K562 (cell line): ENCODE data around the gene LMAN1L.

Experiments
- CREB3 ChIP-seq: fragments of 450-650 bp; conservative IDR thresholded peaks from 2 replicates; pipeline ENCODE4 v1.6.1; 2016; ENCODE audit warnings: missing genetic modification characterization, low read depth, mild to moderate bottlenecking, missing compliant biosample characterization, moderate library complexity
- ELF2 ChIP-seq: fragments of 250-450 bp; sonication (Bioruptor Pico); IDR thresholded peaks from 2 replicates; pipeline ENCODE4 v1.5.0; 2021; ENCODE audit warnings: mild to moderate bottlenecking
- GTF2F1 ChIP-seq: IDR thresholded peaks from 2 replicates; pipeline ENCODE4 v1.6.1; 2011; ENCODE audit warnings: low read depth, low read length, improper control_type of control experiment
- HDAC2 ChIP-seq: fragments of 450-650 bp; IDR thresholded peaks from 2 replicates; pipeline ENCODE4 v1.6.1; 2016; ENCODE audit warnings: mild to moderate bottlenecking
- NFIC ChIP-seq: fragments of 450-650 bp; IDR thresholded peaks from 2 replicates; pipeline ENCODE4 v1.6.1; 2017; ENCODE audit warnings: mild to moderate bottlenecking, inconsistent platforms
- POLR2A ChIP-seq: fragments of 450-650 bp; conservative IDR thresholded peaks from 2 replicates; pipeline ENCODE4 v1.6.1; 2016
- TRIM28 ChIP-seq: fragments of 450-650 bp; IDR thresholded peaks from 2 replicates; pipeline ENCODE4 v1.6.1; 2017
- ZNF146 ChIP-seq: IDR thresholded peaks from one replicate; pipeline ENCODE4 v1.6.1; 2018; ENCODE audit warnings: missing compliant biosample characterization; ENCODE audit not compliant: unreplicated experiment
- ZNF24 ChIP-seq: fragments of 450-650 bp; IDR thresholded peaks from 2 replicates; pipeline ENCODE4 v1.6.1; 2016
- ZNF274 ChIP-seq: IDR thresholded peaks from 2 replicates; pipeline ENCODE4 v1.6.1; 2011; ENCODE audit warnings: low read depth, mild to moderate bottlenecking, low read length, moderate library complexity, borderline replicate concordance
- TF ChIP-seq, protein P1 (sequence below): fragments of 450-650 bp; IDR thresholded peaks from one replicate; pipeline ENCODE4 v1.6.1; 2018; ENCODE audit warnings: mild to moderate bottlenecking, moderate library complexity; ENCODE audit not compliant: partially characterized antibody
- TF ChIP-seq, protein P2 (sequence below): sonication (generic); formaldehyde crosslinking; IDR thresholded peaks from 2 replicates; pipeline ENCODE4 v1.4.0; 2020; ENCODE audit warnings: mild to moderate bottlenecking, missing genetic modification reagents
- TF ChIP-seq, protein P3 (sequence below), 2 experiments: fragments of 450-650 bp; IDR thresholded peaks; 2 replicates each; pipeline ENCODE4 v1.6.1; 2018; ENCODE audit warnings: mild to moderate bottlenecking in 2 of 2, low read depth in 1 of 2; ENCODE audit not compliant: partially characterized antibody in 2 of 2

GRCh38 chr15:74791007-74791406 lies 21.6 kb upstream of the LMAN1L start:
- TF ChIP-seq TRIM28 (no peak), ZNF274 (no peak), ZNF24 (no peak), POLR2A (no peak), ZNF146 (CRISPR knock-in tag) (no peak), CREB3 (tag) (no peak), NFIC (no peak), HDAC2 (no peak), ELF2 (CRISPR knock-in tag) (no peak), GTF2F1 (no peak)
- TF ChIP-seq, protein P1, sequence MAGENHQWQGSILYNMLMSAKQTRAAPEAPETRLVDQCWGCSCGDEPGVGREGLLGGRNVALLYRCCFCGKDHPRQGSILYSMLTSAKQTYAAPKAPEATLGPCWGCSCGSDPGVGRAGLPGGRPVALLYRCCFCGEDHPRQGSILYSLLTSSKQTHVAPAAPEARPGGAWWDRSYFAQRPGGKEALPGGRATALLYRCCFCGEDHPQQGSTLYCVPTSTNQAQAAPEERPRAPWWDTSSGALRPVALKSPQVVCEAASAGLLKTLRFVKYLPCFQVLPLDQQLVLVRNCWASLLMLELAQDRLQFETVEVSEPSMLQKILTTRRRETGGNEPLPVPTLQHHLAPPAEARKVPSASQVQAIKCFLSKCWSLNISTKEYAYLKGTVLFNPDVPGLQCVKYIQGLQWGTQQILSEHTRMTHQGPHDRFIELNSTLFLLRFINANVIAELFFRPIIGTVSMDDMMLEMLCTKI = no peak
- TF ChIP-seq, protein P2, sequence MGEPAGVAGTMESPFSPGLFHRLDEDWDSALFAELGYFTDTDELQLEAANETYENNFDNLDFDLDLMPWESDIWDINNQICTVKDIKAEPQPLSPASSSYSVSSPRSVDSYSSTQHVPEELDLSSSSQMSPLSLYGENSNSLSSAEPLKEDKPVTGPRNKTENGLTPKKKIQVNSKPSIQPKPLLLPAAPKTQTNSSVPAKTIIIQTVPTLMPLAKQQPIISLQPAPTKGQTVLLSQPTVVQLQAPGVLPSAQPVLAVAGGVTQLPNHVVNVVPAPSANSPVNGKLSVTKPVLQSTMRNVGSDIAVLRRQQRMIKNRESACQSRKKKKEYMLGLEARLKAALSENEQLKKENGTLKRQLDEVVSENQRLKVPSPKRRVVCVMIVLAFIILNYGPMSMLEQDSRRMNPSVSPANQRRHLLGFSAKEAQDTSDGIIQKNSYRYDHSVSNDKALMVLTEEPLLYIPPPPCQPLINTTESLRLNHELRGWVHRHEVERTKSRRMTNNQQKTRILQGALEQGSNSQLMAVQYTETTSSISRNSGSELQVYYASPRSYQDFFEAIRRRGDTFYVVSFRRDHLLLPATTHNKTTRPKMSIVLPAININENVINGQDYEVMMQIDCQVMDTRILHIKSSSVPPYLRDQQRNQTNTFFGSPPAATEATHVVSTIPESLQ = no peak
- TF ChIP-seq, protein P3, sequence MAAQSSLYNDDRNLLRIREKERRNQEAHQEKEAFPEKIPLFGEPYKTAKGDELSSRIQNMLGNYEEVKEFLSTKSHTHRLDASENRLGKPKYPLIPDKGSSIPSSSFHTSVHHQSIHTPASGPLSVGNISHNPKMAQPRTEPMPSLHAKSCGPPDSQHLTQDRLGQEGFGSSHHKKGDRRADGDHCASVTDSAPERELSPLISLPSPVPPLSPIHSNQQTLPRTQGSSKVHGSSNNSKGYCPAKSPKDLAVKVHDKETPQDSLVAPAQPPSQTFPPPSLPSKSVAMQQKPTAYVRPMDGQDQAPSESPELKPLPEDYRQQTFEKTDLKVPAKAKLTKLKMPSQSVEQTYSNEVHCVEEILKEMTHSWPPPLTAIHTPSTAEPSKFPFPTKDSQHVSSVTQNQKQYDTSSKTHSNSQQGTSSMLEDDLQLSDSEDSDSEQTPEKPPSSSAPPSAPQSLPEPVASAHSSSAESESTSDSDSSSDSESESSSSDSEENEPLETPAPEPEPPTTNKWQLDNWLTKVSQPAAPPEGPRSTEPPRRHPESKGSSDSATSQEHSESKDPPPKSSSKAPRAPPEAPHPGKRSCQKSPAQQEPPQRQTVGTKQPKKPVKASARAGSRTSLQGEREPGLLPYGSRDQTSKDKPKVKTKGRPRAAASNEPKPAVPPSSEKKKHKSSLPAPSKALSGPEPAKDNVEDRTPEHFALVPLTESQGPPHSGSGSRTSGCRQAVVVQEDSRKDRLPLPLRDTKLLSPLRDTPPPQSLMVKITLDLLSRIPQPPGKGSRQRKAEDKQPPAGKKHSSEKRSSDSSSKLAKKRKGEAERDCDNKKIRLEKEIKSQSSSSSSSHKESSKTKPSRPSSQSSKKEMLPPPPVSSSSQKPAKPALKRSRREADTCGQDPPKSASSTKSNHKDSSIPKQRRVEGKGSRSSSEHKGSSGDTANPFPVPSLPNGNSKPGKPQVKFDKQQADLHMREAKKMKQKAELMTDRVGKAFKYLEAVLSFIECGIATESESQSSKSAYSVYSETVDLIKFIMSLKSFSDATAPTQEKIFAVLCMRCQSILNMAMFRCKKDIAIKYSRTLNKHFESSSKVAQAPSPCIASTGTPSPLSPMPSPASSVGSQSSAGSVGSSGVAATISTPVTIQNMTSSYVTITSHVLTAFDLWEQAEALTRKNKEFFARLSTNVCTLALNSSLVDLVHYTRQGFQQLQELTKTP (IDR thresholded peaks at IDR 0.05; ENCODE audit: low read depth in 1 of 2, partially characterized antibody in 2 of 2) = no peak
